Gastroesophageal sphincter (tissue), 4 donors: Measurements from ENCODE around the gene MYRIP. TPM values are rescaled to one million over a fixed set of nuclear protein-coding genes. Genes with fewer than 3 reads are reported as not detected.

ENCODE experiments used
- ATAC-seq: fragments of 150-250 bp; one replicate; pipeline ENCODE4 v1.9.1; 2016; ENCODE audit warnings: mild to moderate bottlenecking, moderate library complexity
- H3K27ac ChIP-seq, 4 donors: fragments of 200-600 bp; sonication (generic) in 3 of 4; 1 replicate in 3 of 4; 2 replicates in 1 of 4; pipeline ENCODE4 v1.5.1; 2016 to 2019
- H3K27me3 ChIP-seq: fragments of 200-600 bp; sonication (generic); one replicate; pipeline ENCODE4 v1.5.1; 2019
- H3K36me3 ChIP-seq, 2 donors: fragments of 200-600 bp; sonication (generic); one replicate each; pipeline ENCODE4 v1.5.1; 2019; ENCODE audit warnings: control low read depth in 1 of 2
- H3K4me1 ChIP-seq, 3 donors: fragments of 200-600 bp; sonication (generic); 1 replicate in 2 of 3; 2 replicates in 1 of 3; pipeline ENCODE4 v1.5.1; 2016 to 2019; ENCODE audit warnings: control low read depth in 2 of 3
- H3K4me3 ChIP-seq, 2 donors: fragments of 200-600 bp; sonication (generic); one replicate each; pipeline ENCODE4 v1.5.1; 2019; ENCODE audit warnings: mild to moderate bottlenecking in 1 of 2, moderate library complexity in 1 of 2
- H3K9me3 ChIP-seq, 3 donors: fragments of 200-600 bp; sonication (generic); one replicate each; pipeline ENCODE4 v1.5.1; 2017 to 2019; ENCODE audit warnings: control low read depth in 2 of 3
- EP300 ChIP-seq: sonication (generic); formaldehyde crosslinking; IDR thresholded peaks from one replicate; pipeline ENCODE4 v1.6.1; 2017; ENCODE audit warnings: antibody characterized with exemption, mild to moderate bottlenecking
- POLR2A ChIP-seq, 2 donors: fragments of 450-650 bp; IDR thresholded peaks; one replicate each; pipeline ENCODE4 v1.6.1; 2017; ENCODE audit warnings: antibody characterized with exemption in 2 of 2, mild to moderate bottlenecking in 2 of 2, moderate library complexity in 1 of 2
- POLR2AphosphoS5 ChIP-seq: sonication (generic); formaldehyde crosslinking; IDR thresholded peaks from one replicate; pipeline ENCODE4 v1.6.1; 2017; ENCODE audit warnings: antibody characterized with exemption
- WGBS, 2 donors: methylation state at CpG; one replicate each; pipeline ENCODE4 v1.1.5; 2018; ENCODE audit warnings: low coverage in 1 of 2; 5-methylcytosine and 5-hydroxymethylcytosine counted together
- total RNA-seq, 4 donors: library from RNA; depleted of rRNA; stranded (reverse); fragments of >200 nt; gene quantifications; one replicate each; pipeline ENCODE4 v1.1.0, GENCODE V29; 2016
- TF ChIP-seq, protein P1 (sequence below), 4 experiments: fragments of 200-600 bp in 2 of 4; fragments of 450-650 bp in 2 of 4; sonication (generic) in 1 of 4; IDR thresholded peaks; one replicate each; pipeline ENCODE4 v1.5.1; 2017 to 2019; ENCODE audit warnings: antibody characterized with exemption in 4 of 4, mild to moderate bottlenecking in 2 of 4, moderate library complexity in 2 of 4

Gene MYRIP
- total RNA-seq, 4 donors from 2014 or later, result 3.7 to 6.4 (median 5.0) TPM

DNA sequence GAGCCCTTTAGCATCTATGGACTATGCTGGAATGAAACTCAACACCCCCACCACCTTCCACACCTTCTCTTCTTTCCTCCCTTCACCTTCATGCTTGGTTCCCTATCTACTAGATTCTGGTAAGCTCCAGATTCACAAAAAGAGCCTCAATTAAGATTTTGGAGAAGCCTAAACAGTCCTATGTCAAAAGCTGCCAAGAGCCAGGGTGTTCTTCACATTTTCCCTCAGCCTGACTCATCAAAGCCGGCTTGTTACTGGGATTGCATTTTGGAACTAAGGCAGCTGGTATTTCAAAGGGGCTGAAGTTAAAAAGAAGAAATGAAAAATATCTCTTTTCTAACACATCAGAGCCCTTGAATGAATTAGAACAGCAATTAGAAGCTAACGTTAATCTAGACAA, 247.7 kb downstream of the MYRIP start:
- Histone ChIP-seq H3K4me3 (no peak overlapping the region), H3K36me3 (no peaks in the 10 kb centered on the region), H3K4me1 (no peaks in the 10 kb centered on the region), H3K9me3 (no peaks in the 10 kb centered on the region), H3K27ac (no peak overlapping the region), H3K27me3 (no peaks in the 10 kb centered on the region)
- no peak for TF ChIP-seq POLR2A (IDR thresholded peaks at IDR 0.05)
- 66 to 75% methylated on average over 2 of the region's 2 CpGs for WGBS, 2 donors
- no peak for ATAC-seq

DNA sequence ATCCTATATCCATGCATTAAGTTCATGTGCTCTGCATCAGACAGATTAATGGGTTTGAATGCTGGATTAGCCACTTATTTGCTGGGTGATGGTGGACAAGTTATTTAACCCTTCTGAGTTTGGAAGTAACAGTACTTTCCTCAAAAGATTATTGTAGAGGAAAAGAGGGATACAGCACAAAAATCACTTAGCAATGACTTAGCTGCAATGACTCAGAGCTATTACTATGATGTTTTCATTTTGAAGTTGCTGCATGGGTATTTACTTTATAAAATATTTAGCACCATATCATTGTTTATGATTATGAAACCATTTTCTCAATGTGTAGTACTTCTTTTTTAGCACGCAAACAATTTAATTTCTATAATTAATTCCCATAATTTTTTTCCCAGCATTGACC, 248.4 kb downstream of the MYRIP start:
- TF ChIP-seq POLR2AphosphoS5, result no peak
- no peak for TF ChIP-seq POLR2A (IDR thresholded peaks at IDR 0.05)
- no peak for TF ChIP-seq EP300
- TF ChIP-seq, protein P1, sequence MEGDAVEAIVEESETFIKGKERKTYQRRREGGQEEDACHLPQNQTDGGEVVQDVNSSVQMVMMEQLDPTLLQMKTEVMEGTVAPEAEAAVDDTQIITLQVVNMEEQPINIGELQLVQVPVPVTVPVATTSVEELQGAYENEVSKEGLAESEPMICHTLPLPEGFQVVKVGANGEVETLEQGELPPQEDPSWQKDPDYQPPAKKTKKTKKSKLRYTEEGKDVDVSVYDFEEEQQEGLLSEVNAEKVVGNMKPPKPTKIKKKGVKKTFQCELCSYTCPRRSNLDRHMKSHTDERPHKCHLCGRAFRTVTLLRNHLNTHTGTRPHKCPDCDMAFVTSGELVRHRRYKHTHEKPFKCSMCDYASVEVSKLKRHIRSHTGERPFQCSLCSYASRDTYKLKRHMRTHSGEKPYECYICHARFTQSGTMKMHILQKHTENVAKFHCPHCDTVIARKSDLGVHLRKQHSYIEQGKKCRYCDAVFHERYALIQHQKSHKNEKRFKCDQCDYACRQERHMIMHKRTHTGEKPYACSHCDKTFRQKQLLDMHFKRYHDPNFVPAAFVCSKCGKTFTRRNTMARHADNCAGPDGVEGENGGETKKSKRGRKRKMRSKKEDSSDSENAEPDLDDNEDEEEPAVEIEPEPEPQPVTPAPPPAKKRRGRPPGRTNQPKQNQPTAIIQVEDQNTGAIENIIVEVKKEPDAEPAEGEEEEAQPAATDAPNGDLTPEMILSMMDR (IDR thresholded peaks at IDR 0.05), result no peak
- Histone ChIP-seq H3K9me3 (no peaks in the 10 kb centered on the region), H3K36me3 (no peaks in the 10 kb centered on the region), H3K4me3 (no peak overlapping the region), H3K27ac (no peak overlapping the region), H3K4me1 (no peaks in the 10 kb centered on the region), H3K27me3 (no peaks in the 10 kb centered on the region)
- WGBS, 2 donors, result 94 to 100% methylated on average over 1 of the region's 1 CpG
- no peak for ATAC-seq

DNA sequence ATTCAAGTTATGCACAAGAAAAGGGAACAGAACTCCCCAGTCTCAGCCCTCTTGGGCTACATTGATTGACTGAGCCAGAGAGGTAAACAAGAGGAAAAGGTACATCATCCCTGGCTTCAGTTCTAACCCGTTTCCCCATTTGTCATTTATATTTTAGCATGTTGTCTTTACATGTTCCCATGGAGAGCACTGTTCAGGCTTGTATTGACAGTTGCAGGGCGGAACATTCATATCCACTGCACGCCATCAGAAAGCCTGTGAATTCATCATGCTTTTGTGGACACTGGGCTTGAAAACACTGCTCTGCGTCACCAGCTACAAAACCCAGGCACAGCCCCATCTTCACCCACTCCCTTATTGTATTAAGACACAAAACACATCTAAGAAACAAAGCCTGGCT, 259.2 kb downstream of the MYRIP start:
- H3K4me3 ChIP-seq, result no peak overlapping the region
- no peaks in the 10 kb centered on the region for H3K4me1 ChIP-seq
- H3K9me3 ChIP-seq, result no peaks in the 10 kb centered on the region
- H3K27me3 ChIP-seq, result no peaks in the 10 kb centered on the region
- TF ChIP-seq EP300, result no peak
- no peak for TF ChIP-seq POLR2AphosphoS5
- TF ChIP-seq POLR2A (IDR thresholded peaks at IDR 0.05), result no peak
- TF ChIP-seq, protein P1 (IDR thresholded peaks at IDR 0.05), result no peak
- ATAC-seq, result no peak
- H3K36me3 ChIP-seq, result no peaks in the 10 kb centered on the region
- no peak overlapping the region for H3K27ac ChIP-seq
- WGBS, 2 donors, result 80 to 86% methylated on average over 1 to 3 of the region's 4 CpGs

DNA sequence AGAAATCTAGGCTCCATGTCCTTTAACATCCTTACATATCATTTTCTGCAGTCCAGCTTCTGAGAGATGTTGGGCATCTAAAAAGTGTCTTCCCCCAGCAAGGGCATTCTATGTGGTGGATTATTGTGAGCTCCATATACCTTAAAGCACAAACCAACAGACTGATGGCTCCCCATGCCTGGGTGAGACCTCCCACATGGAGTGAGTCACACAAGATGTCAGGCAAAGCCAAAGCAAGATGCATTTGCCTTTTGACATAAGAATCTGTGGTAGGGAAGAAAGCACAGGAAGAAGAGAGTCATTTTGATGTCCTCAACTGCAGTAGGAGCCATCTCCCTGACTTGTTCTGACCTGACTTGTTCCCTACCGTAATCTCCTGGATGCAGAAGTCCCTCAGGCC, 261.4 kb downstream of the MYRIP start:
- TF ChIP-seq, protein P1 (IDR thresholded peaks at IDR 0.05), result no peak
- no peak for TF ChIP-seq POLR2AphosphoS5
- no peak for TF ChIP-seq EP300
- no peaks in the 10 kb centered on the region for H3K4me1 ChIP-seq
- WGBS, 2 donors, result 100% methylated on average over 1 of the region's 1 CpG; no CpG with 5 or more reads in 1 of the 2 donors
- no peaks in the 10 kb centered on the region for H3K9me3 ChIP-seq
- no peaks in the 10 kb centered on the region for H3K36me3 ChIP-seq
- H3K27ac ChIP-seq, result no peak overlapping the region
- no peaks in the 10 kb centered on the region for H3K27me3 ChIP-seq
- no peak overlapping the region for H3K4me3 ChIP-seq
- ATAC-seq, result no peak

DNA sequence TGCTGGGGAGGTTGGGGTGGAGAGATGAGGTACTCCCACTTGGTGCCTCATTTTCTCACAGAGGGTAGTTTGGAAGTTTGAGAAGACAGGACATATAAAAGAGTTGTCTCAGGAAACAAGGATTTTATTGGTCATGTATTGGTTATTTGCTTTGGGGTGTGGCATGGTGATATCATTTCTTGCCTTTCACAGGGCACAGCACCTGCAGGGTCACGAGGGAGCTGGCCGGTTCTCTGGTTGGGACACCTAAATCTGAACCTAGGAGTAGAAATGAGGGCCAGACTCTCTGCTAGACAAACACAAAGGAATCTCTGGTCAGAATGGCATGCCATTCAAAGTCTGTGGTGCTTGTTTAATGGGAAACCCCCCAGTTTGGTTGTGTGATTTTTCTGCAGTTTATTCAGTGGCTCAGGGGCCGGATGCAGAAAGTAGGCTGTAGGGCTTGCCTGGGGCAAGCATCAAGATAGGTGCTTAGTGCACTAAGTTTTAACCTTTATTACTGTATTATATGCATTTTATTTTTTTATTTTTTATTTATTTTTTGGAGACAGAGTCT, 262.4 kb downstream of the MYRIP start:
- TF ChIP-seq POLR2A (IDR thresholded peaks at IDR 0.05), result no peak
- TF ChIP-seq POLR2AphosphoS5, result no peak
- TF ChIP-seq EP300, result no peak
- TF ChIP-seq, protein P1 (IDR thresholded peaks at IDR 0.05), result no peak
- Histone ChIP-seq H3K36me3 (no peaks in the 10 kb centered on the region), H3K4me3 (no peak overlapping the region), H3K4me1 (no peaks in the 10 kb centered on the region), H3K27me3 (no peaks in the 10 kb centered on the region), H3K27ac (no peak overlapping the region), H3K9me3 (no peaks in the 10 kb centered on the region)
- WGBS, 2 donors, result 83 to 94% methylated on average over 2 of the region's 3 CpGs
- no peak for ATAC-seq
